ENCODE data around the gene VSTM4.

VSTM4 gene

DNA sequence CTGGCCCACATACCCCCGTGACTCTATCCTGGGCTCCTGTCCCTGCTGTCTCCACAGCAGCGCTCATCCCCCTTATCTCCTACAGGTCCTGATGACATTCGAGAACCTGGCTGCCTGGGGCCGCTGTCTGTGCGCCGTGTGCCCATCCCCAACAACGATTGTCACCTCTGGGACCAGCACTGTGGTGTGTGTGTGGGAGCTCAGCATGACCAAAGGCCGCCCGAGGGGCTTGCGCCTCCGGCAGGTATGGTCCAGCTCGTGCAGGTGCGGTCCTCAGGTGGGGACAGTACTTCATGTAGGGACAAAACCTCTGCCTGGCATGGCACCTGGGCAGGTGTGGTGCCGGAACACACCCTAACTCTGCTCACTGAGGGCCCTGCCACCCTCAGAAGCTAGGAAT lies 145.3 kb downstream of the VSTM4 start:
- no peak for DNase-seq (ENCODE audit: low read depth, low spot score)

DNA sequence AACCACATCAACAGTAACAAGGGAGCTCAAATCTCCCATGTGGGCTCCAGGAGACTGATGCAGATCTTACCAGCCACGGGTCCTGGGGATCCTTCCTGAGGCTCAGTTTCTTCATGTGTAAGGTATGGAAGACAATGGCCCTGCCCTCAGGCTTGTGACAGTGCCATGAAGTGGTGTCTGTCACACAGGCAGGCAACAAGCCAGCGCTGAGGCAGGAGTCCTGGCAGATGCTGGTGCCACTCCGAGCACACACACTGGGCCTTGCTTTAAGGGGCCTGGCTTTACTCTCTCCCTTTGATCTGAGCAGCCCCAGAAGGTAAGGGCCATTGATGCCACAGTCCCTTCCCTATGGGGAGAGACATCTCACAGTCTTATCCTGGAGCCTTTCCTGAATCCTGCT lies 147.3 kb downstream of the VSTM4 start:
- no peak for DNase-seq (ENCODE audit: low read depth, low spot score)

DNA sequence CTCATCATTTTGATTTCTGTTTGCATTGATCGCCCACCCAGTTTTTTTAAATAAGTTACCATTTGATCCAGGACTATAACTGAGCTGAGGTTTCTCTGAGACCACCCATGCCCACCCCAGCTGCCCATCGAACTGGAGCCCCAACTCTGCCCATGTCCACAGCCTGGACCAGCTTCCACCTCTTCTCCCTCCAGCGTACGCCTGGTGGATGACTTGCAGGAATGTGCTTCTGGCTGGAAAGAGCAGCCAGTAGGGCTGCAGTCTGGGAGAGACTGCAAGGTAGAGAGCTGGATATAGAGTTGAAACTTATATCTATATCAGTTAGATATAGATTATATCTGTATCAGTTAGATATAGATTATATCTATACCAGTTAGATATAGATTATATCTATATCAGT lies 149.9 kb downstream of the VSTM4 start:
- no peak for DNase-seq (ENCODE audit: low read depth, low spot score)

All from astrocyte of the hippocampus (primary cell).